A673 (cell line): Measurements from ENCODE around the gene ENTPD8.

Source experiments
- EZH2 ChIP-seq: fragments of 200-600 bp; sonication (generic); IDR thresholded peaks from 2 replicates; pipeline ENCODE4 v1.6.1; 2017; ENCODE audit warnings: borderline replicate concordance, low read depth, mild to moderate bottlenecking, mixed read lengths, antibody characterized with exemption, low read length; ENCODE audit not compliant: poor library complexity, severe bottlenecking
- TF ChIP-seq, protein P1 (sequence below): fragments of 300-800, 200-600 bp; sonication (generic); conservative IDR thresholded peaks from 2 replicates; pipeline ENCODE4 v1.5.1; 2017; ENCODE audit warnings: low read depth, mild to moderate bottlenecking, antibody characterized with exemption, low read length, moderate library complexity, mixed read lengths

DNA sequence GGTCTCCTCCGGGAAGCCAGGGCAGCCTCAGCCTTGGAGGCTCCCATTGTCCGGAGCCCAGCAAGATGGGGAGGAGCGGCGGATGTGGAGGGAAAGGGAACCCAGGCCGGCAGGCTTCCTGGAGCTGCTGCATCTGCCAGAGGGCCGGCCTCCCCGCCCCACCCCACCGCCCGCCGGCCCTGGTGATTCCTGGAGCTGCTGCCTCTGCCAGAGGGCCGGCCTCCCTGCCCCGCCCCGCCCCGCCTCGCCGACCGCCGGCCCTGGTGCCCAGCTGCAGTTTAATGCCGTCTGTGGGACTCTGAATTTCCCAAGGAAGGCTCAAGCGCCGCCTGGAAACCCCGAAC, 49.8 kb downstream of the ENTPD8 start:
- TF ChIP-seq, protein P1, sequence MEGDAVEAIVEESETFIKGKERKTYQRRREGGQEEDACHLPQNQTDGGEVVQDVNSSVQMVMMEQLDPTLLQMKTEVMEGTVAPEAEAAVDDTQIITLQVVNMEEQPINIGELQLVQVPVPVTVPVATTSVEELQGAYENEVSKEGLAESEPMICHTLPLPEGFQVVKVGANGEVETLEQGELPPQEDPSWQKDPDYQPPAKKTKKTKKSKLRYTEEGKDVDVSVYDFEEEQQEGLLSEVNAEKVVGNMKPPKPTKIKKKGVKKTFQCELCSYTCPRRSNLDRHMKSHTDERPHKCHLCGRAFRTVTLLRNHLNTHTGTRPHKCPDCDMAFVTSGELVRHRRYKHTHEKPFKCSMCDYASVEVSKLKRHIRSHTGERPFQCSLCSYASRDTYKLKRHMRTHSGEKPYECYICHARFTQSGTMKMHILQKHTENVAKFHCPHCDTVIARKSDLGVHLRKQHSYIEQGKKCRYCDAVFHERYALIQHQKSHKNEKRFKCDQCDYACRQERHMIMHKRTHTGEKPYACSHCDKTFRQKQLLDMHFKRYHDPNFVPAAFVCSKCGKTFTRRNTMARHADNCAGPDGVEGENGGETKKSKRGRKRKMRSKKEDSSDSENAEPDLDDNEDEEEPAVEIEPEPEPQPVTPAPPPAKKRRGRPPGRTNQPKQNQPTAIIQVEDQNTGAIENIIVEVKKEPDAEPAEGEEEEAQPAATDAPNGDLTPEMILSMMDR: no peak
- TF ChIP-seq EZH2: no peak
